Activated gamma-delta T cell (primary cell): ENCODE results near the gene NAB1.
"Not testable (repeated sequence)": the region's sequence is repeated elsewhere in the genome, so short reads cannot be mapped to it uniquely, and the experiment has no call there.

Experiments
- DNase-seq: peaks from one replicate; lab custom pipeline; 2025; lab: John Stamatoyannopoulos, UW

The NAB1 gene

GRCh38 chr2:190670182-190670946, 21.5 kb downstream of the NAB1 start:
- DNase-seq, result no peak

- DNase-seq, result no peak
Measured at GRCh38 chr2:190674966-190675650, 26.2 kb downstream of the NAB1 start.

- no peak for DNase-seq
Measured at GRCh38 chr2:190677255-190677654, 28.4 kb downstream of the NAB1 start.

- no peak for DNase-seq
Measured at GRCh38 chr2:190678444-190679162, 29.7 kb downstream of the NAB1 start.

- no peak for DNase-seq
Measured at GRCh38 chr2:190679391-190679790, 30.5 kb downstream of the NAB1 start.

- DNase-seq, result peak; percentile 7
Measured at GRCh38 chr2:190679813-190680591, 31.1 kb downstream of the NAB1 start.

- no peak for DNase-seq
Measured at GRCh38 chr2:190682168-190682567, 33.3 kb downstream of the NAB1 start.

- no peak for DNase-seq
Measured at GRCh38 chr2:190683802-190684201, 34.9 kb downstream of the NAB1 start.

- DNase-seq, result no peak
Measured at GRCh38 chr2:190684931-190685330, 36.0 kb downstream of the NAB1 start.

GRCh38 chr2:190685333-190685732, 36.5 kb downstream of the NAB1 start:
- DNase-seq, result no peak

- DNase-seq, result no peak
Measured at GRCh38 chr2:190693533-190694232, 44.8 kb downstream of the NAB1 start.

- DNase-seq, result no peak
Measured at GRCh38 chr2:190694479-190694878, 45.6 kb downstream of the NAB1 start.

- no peak for DNase-seq
Measured at GRCh38 chr2:190695739-190696138, 46.9 kb downstream of the NAB1 start.

- no peak for DNase-seq
Measured at GRCh38 chr2:190696792-190697398, 48.0 kb downstream of the NAB1 start.

- no peak for DNase-seq
Measured at GRCh38 chr2:190697421-190697820, 48.5 kb downstream of the NAB1 start.

- no peak for DNase-seq
Measured at GRCh38 chr2:190698895-190699294, 50.0 kb downstream of the NAB1 start.

- DNase-seq, result no peak
Measured at GRCh38 chr2:190701586-190701985, 52.7 kb downstream of the NAB1 start.

GRCh38 chr2:190705280-190705679, 56.4 kb downstream of the NAB1 start:
- no peak for DNase-seq

GRCh38 chr2:190707726-190708125, 58.8 kb downstream of the NAB1 start:
- no peak for DNase-seq

GRCh38 chr2:190708650-190709049, 59.8 kb downstream of the NAB1 start:
- not testable (repeated sequence) for DNase-seq

- no peak for DNase-seq
Measured at GRCh38 chr2:190711069-190711468, 62.2 kb downstream of the NAB1 start.
